Heart left ventricle (tissue), 16 donors: ENCODE results near the gene ATP2B2. TPM values are rescaled to one million over a fixed set of nuclear protein-coding genes. Genes with fewer than 3 reads are reported as not detected.

Experiments used
- ATAC-seq, 4 donors: fragments of 200-7000 bp; cut with Tn5 transposase; one replicate each; pipeline ENCODE4 v1.9.1; 2020 to 2022; ENCODE audit warnings: moderate library complexity in 4 of 4, mild to moderate bottlenecking in 3 of 4, moderate number of reproducible peaks in 1 of 4
- DNase-seq, 5 donors: peaks; one replicate each; pipeline ENCODE4 v3.0.0-alpha.2; 2020
- H3K27ac ChIP-seq, 12 donors: fragments of 200-600 bp; sonication (generic) in 4 of 12; one replicate each; pipeline versions ENCODE4 v1.5.0 to v1.8.0; 2016 to 2022; ENCODE audit warnings: mild to moderate bottlenecking in 2 of 12
- H3K27me3 ChIP-seq, 9 donors: fragments of 200-600 bp; sonication (generic) in 2 of 9; one replicate each; pipeline versions ENCODE4 v1.5.1 to v1.8.0; 2016 to 2022; ENCODE audit warnings: mild to moderate bottlenecking in 3 of 9
- H3K36me3 ChIP-seq, 9 donors: fragments of 200-600 bp; sonication (generic) in 2 of 9; one replicate each; pipeline versions ENCODE4 v1.5.0 to v1.8.0; 2018 to 2022; ENCODE audit warnings: mild to moderate bottlenecking in 2 of 9
- H3K4me1 ChIP-seq, 12 donors: fragments of 200-600 bp; sonication (generic) in 4 of 12; one replicate each; pipeline versions ENCODE4 v1.5.0 to v1.8.0; 2016 to 2022; ENCODE audit warnings: mild to moderate bottlenecking in 3 of 12
- H3K4me3 ChIP-seq, 12 donors: fragments of 200-600 bp; sonication (generic) in 4 of 12; one replicate each; pipeline versions ENCODE4 v1.5.0 to v1.8.0; 2017 to 2022; ENCODE audit warnings: mild to moderate bottlenecking in 9 of 12, moderate library complexity in 4 of 12
- H3K9me3 ChIP-seq, 12 donors: fragments of 200-600 bp; sonication (generic) in 4 of 12; one replicate each; pipeline versions ENCODE4 v1.5.0 to v1.8.0; 2016 to 2022; ENCODE audit warnings: mild to moderate bottlenecking in 1 of 12
- CTCF ChIP-seq, 12 donors: fragments of 200-600 bp; sonication (generic) in 4 of 12; IDR thresholded peaks; one replicate each; pipeline versions ENCODE4 v1.5.0 to v1.8.0; 2018 to 2022; ENCODE audit warnings: antibody characterized with exemption in 12 of 12, mild to moderate bottlenecking in 5 of 12
- POLR2A ChIP-seq, 2 donors: fragments of 450-650 bp; IDR thresholded peaks; one replicate each; pipeline ENCODE4 v1.6.1; 2017; ENCODE audit warnings: antibody characterized with exemption in 2 of 2, mild to moderate bottlenecking in 2 of 2, moderate library complexity in 2 of 2
- WGBS, 4 donors: extraction: QIAGEN DNeasy Blood & Tissue Kit in 2 of 4; methylation state at CpG; one replicate each; pipeline versions ENCODE4 v1.1.5 to v1.1.7; 2013 to 2018; 5-methylcytosine and 5-hydroxymethylcytosine counted together
- intact Hi-C, 10 donors: fragments of 100-400 bp; cut with DNase I; formaldehyde crosslinking; loops; one replicate each; pipeline versions ENCODE4 v1.11.1 to v1.14.2; 2022
- polyA plus RNA-seq, 2 donors: library from polyadenylated mRNA; stranded (reverse); fragments of 200-250 nt; gene quantifications; one replicate each; pipeline ENCODE4 v1.2.3, GENCODE V29; 2013
- total RNA-seq, 9 donors: library from RNA; depleted of rRNA in 2 of 9; stranded (reverse); fragments of >200 nt in 2 of 9; fragmentation: NEBNext Ultra II Directional in 3 of 9; extraction: Animal tissue kit (Norgen Biotek cat#: 25700) in 3 of 9; gene quantifications; one replicate each; pipeline versions ENCODE4 v1.1.0 to v1.2.4, GENCODE V29; 2016 to 2023
- donor health status: ischemic (EF 13 %, LVEDD 7.1; RV severe dilation, severe dysfunction).
- donor health status: healthy with polysubstance abuse.
- donor health status: DM: no; HTN: yes; CAD: no.
- donor health status: DM: no; HTN: no; CAD: no.
- donor health status: ischemic (EF 25% LVEDD 6.9; RV normal size, moderate dysfunction).
- donor health status: ischemic (EF 25% LVEDD 5.7; RV mildly dilated, moderate dysfunction).
- donor health status: healthy.
- donor health status: DM: yes; HTN: yes; CAD: no.
- donor health status: ischemic (EF 35%, LVEDD 5.7; RV mildly dilated, moderate dysfunction).
- donor health status: nonischemic (EF 11% LVEDD 7.7; RV severe dilation, severe dysfunction).
- donor health status: DM: yes; HTN: yes; CAD: no.
- donor health status: PGD.
- donor health status: ischemic (EF 29% LVEDD 5.4; RV normal size, mild dysfunction).
- donor health status: nonischemic (EF 23%, LVEDD 6.1; RV moderate dilation, normal function).

ATP2B2 gene
- total and polyA plus RNA-seq, 11 donors = 0.01 to 0.35 (median 0.12) TPM; not detected in 3

- WGBS, 4 donors = 48 to 72% (median 55%) methylated on average over 6 of the region's 6 CpGs
- no peak for DNase-seq
- no peak for ATAC-seq
- no peak for TF ChIP-seq CTCF (IDR thresholded peaks at IDR 0.05)
- intact Hi-C loops = no loop called here
- no peaks in the 10 kb centered on the region for H3K4me1 ChIP-seq
- H3K27ac ChIP-seq = no peak overlapping the region
- peaks cover 0 to 39% (median 25%) of the 10 kb centered on the region in 12 donors for H3K9me3 ChIP-seq
- H3K36me3 ChIP-seq = no peaks in the 10 kb centered on the region
- no peak overlapping the region for H3K4me3 ChIP-seq
- H3K27me3 ChIP-seq = peaks cover 0 to 5% (median 0%) of the 10 kb centered on the region in 9 donors
Observed at GRCh38 chr3:10387881-10388609, 117.3 kb downstream of the ATP2B2 start.

- no peak for DNase-seq
- peaks cover 0 to 39% (median 25%) of the 10 kb centered on the region in 12 donors for H3K9me3 ChIP-seq
- intact Hi-C loops = no loop called here
- no peak overlapping the region for H3K4me3 ChIP-seq
- TF ChIP-seq CTCF (IDR thresholded peaks at IDR 0.05) (no peak), POLR2A (IDR thresholded peaks at IDR 0.05) (no peak)
- no peak overlapping the region for H3K27ac ChIP-seq
- WGBS, 4 donors = 88 to 100% (median 95%) methylated on average over 1 of the region's 1 CpG
- H3K4me1 ChIP-seq = no peaks in the 10 kb centered on the region
- no peak for ATAC-seq
- peaks cover 0 to 5% (median 0%) of the 10 kb centered on the region in 9 donors for H3K27me3 ChIP-seq
- H3K36me3 ChIP-seq = no peaks in the 10 kb centered on the region
Observed at GRCh38 chr3:10386121-10386520, 119.3 kb downstream of the ATP2B2 start.

GRCh38 chr3:10384541-10385360 is 120.6 kb downstream of the ATP2B2 start:
- H3K27me3 ChIP-seq = peaks cover 0 to 5% (median 0%) of the 10 kb centered on the region in 9 donors
- DNase-seq = no peak
- no peaks in the 10 kb centered on the region for H3K36me3 ChIP-seq
- H3K9me3 ChIP-seq = peaks cover 0 to 35% (median 24%) of the 10 kb centered on the region in 12 donors
- H3K27ac ChIP-seq = no peak overlapping the region
- H3K4me3 ChIP-seq = no peak overlapping the region
- intact Hi-C loops = no loop called here
- TF ChIP-seq CTCF (IDR thresholded peaks at IDR 0.05) = no peak
- H3K4me1 ChIP-seq = no peaks in the 10 kb centered on the region
- 62 to 71% (median 63%) methylated on average over 18 to 23 of the region's 23 CpGs for WGBS, 4 donors
- ATAC-seq = no peak

GRCh38 chr3:10383850-10384248 is 121.5 kb downstream of the ATP2B2 start:
- H3K9me3 ChIP-seq = peaks cover 0 to 27% (median 16%) of the 10 kb centered on the region in 12 donors
- no peaks in the 10 kb centered on the region for H3K4me1 ChIP-seq
- DNase-seq (no peak), ATAC-seq (no peak)
- H3K27me3 ChIP-seq = peaks cover 0 to 5% (median 0%) of the 10 kb centered on the region in 9 donors
- H3K4me3 ChIP-seq = no peak overlapping the region
- H3K27ac ChIP-seq = no peak overlapping the region
- intact Hi-C loops = no loop called here
- H3K36me3 ChIP-seq = no peaks in the 10 kb centered on the region
- 81 to 91% (median 87%) methylated on average over 4 of the region's 4 CpGs for WGBS, 4 donors
- TF ChIP-seq POLR2A (IDR thresholded peaks at IDR 0.05) = no peak
- no peak for TF ChIP-seq CTCF (IDR thresholded peaks at IDR 0.05)
